RCC 7860 (cell line): ENCODE data around the gene OR10G2.

Experiments
- DNase-seq: peaks from one replicate; pipeline ENCODE4 v3.0.0-alpha.2; 2015; ENCODE audit warnings: low spot score
- FAIRE-seq: peaks from 2 replicates; lab custom pipeline; 2012; peaks lifted over from hg19 to GRCh38; lab: Jason Lieb, UNC

Gene OR10G2

DNA sequence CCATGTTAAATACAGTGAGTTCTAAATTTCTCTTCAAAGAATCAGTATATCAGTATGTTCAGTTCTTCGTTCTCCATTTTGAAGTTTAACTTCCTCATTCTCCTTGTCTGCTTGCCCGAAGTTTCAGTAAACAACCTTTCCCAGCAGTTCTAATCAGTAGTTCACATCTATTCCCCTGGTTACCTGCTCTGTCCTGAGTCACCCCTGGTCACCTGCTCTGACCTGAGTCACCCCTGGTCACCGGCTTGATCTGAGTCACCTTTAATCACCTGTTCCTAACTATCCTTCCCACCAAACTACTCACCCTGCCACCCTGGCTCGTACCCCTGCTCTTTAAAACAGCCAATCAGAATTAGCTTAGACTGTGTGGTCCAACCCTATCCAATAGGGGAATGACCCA lies 45.4 kb downstream of the OR10G2 start:
- DNase-seq (no peak), FAIRE-seq (no peak)
